Astrocyte of the cerebellum (primary cell): ENCODE results near the gene ALDH1A1.
A peak's percentile ranks its signal among the peaks of the same experiment; 100 is the strongest.
"Not testable (repeated sequence)": the region's sequence is repeated elsewhere in the genome, so short reads cannot be mapped to it uniquely, and the experiment has no call there.

ENCODE experiments used
- DNase-seq: peaks from one replicate; pipeline ENCODE4 v3.0.0-alpha.2; 2011; ENCODE audit warnings: low read depth
- H3K4me3 ChIP-seq: 2 replicates; pipeline ENCODE4 v1.5.1; 2011; ENCODE audit warnings: mild to moderate bottlenecking, low read depth, low read length, moderate library complexity
- in situ Hi-C: cut with HindIII; loops from 2 replicates; pipeline ENCODE4 v1.10.0; 2017; ENCODE audit warnings: low sequenced_read_pairs
- TF ChIP-seq, protein P1 (sequence below): IDR thresholded peaks from 2 replicates; pipeline ENCODE4 v1.5.1; 2012; ENCODE audit warnings: low read length, low read depth, moderate library complexity, mild to moderate bottlenecking; ENCODE audit errors: missing control alignments

ALDH1A1 gene

DNA sequence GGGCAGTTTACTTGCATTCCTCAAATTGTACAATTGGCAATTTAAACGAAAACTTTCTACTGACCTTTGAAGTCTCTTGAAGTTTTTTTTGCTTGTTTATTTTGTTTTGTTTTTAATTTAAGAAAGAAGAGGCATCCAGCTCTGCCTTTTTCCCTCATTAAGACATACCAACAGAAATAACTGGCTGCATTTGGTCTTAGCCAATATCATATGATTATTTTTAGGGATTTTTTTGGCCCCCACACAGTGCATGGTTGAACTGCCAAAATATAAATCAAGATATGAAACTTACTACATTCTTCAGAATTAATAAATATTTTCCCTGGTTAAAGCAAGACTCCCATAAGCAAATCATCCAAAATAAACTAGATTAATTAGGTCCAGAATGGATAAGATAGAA, 79.4 kb downstream of the ALDH1A1 start:
- in situ Hi-C loops = loop anchor here (25.0 kb wide), 1 partner anchor 214 kb away; no protein-coding TSS in a partner anchor
- TF ChIP-seq, protein P1, sequence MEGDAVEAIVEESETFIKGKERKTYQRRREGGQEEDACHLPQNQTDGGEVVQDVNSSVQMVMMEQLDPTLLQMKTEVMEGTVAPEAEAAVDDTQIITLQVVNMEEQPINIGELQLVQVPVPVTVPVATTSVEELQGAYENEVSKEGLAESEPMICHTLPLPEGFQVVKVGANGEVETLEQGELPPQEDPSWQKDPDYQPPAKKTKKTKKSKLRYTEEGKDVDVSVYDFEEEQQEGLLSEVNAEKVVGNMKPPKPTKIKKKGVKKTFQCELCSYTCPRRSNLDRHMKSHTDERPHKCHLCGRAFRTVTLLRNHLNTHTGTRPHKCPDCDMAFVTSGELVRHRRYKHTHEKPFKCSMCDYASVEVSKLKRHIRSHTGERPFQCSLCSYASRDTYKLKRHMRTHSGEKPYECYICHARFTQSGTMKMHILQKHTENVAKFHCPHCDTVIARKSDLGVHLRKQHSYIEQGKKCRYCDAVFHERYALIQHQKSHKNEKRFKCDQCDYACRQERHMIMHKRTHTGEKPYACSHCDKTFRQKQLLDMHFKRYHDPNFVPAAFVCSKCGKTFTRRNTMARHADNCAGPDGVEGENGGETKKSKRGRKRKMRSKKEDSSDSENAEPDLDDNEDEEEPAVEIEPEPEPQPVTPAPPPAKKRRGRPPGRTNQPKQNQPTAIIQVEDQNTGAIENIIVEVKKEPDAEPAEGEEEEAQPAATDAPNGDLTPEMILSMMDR = no peak
- no peak overlapping the region for H3K4me3 ChIP-seq
- DNase-seq = no peak

DNA sequence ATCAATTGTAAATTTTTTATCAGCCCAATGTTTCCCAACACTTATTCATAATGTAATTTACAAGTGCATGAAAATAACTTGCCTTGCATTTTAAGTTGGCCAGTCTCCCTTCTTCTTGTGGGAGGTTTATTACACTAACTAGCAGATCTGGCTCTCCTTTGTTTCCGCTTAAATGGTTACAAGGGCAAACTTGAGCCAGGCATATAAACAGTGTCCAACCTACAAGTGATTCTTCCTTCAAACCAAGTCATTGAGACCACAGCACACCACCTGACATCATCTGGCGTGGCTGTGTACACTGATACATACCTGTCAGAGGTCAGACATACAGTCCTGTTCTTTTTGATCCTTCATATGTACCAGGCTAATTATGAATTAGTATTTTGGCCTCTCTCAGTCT, 80.1 kb downstream of the ALDH1A1 start:
- in situ Hi-C loops = loop anchor here (25.0 kb wide), 1 partner anchor 215 kb away; no protein-coding TSS in a partner anchor
- TF ChIP-seq, protein P1 = no peak

DNA sequence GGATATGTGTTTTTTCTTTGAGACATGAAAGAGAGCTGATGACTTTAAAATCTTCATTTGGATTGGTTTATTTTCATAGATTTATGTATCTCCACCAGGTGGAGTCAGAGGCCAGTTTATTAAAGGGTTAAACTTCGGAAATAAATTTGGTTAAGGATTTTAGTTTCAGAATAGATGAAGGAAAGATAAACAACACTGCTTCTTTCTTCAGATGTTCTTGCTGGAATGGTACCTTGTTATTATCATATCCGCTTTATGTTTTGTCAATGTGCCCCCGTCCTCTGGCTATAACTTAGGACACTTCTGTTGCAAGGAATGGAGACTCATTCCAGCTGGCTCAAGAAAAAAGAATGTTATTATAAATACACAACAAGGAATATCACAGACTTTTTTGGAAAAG, 81.2 kb downstream of the ALDH1A1 start:
- no peak for DNase-seq
- in situ Hi-C loops = loop anchor here (25.0 kb wide), 1 partner anchor 216 kb away; no protein-coding TSS in a partner anchor
- TF ChIP-seq, protein P1 = peak; percentile 35
- no peak overlapping the region for H3K4me3 ChIP-seq

More for the DNA sequence above, 80.1 kb downstream of the ALDH1A1 start:
- DNase-seq = no peak
- H3K4me3 ChIP-seq = no peak overlapping the region

DNA sequence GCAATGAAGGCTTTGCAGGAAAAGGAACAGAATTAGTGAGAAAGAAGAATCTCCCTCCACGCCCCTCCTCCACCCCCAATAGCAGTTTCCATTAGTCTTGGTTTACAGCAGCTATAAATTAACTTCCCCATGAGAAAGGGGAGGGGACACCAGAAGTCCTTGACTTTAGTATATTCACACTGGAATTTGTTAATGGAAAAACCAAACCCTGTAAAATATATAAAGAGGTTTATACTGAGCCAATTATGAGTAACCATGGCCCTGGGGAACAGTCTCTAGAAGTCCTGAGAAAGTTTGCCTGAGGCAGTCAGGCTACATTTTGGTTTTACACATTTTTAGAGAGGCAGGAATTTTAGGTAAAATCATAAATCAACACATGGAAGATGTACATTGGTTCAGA, 88.5 kb downstream of the ALDH1A1 start:
- DNase-seq = no peak

DNA sequence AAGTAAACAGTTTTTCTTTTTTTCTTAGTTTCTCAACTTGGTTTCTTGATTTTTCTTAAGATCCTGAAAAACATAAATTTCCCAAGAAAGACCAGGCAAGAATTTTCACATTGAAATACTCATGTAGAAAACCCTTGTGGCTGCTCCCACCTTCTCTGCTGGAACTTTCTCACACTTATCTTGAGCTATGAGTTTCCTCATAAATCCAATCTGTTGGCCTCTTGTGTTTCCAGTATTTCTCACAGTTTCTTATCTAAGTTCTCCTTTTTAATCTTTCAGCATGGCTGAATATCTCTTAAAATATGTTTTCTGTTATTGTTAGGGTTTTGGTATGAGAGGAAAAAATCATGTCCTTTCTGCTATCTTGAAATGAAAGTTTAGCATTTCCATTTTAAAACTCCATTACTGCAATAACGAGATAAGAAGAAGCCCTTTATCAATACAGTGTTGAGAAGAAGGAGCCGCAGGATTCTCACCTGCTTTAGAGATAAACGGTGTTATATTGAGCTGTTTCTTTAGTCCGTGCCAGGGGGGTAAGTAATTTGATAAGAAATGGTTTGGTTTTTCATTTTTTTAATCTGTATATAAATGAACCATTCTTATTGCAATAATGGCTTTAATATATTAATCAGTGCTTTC, 89.3 kb downstream of the ALDH1A1 start:
- in situ Hi-C loops = loop anchor here (25.0 kb wide), 1 partner anchor 224 kb away; no protein-coding TSS in a partner anchor
- no peak overlapping the region for H3K4me3 ChIP-seq
- no peak for DNase-seq
- TF ChIP-seq, protein P1 = no peak

More for the DNA sequence above, 88.5 kb downstream of the ALDH1A1 start:
- TF ChIP-seq, protein P1 = no peak
- in situ Hi-C loops = loop anchor here (25.0 kb wide), 1 partner anchor 223 kb away; no protein-coding TSS in a partner anchor
- H3K4me3 ChIP-seq = no peak overlapping the region

DNA sequence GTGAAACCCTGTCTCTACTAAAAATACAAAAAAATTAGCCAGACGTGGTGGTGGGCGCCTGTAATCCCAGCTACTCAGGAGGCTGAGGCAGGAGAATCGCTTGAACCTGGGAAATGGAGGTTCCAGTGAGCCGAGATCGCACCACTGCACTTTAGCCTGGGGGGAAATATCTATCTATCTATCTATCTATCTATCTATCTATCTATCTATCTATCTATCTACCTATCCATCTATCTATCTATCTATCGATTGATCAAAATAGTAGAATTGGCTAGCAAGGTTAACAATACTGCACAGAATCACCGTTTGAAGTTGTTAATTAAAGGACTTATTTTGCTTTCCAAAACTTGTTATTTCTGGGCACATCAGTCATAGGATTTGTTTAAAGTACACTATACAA, 90.1 kb downstream of the ALDH1A1 start:
- not testable (repeated sequence) for H3K4me3 ChIP-seq, DNase-seq
- in situ Hi-C loops = loop anchor here (25.0 kb wide), 1 partner anchor 225 kb away; no protein-coding TSS in a partner anchor
